GM12878 (cell line): ENCODE results near the gene MAPK8. TPM values are rescaled to one million over a fixed set of nuclear protein-coding genes. Genes with fewer than 3 reads are reported as not detected.

Experiments
- ATAC-seq: fragments of 200-7000 bp; cut with Tn5 transposase; 3 replicates; pipeline ENCODE4 v1.9.1; 2020; ENCODE audit warnings: mild to moderate bottlenecking, moderate library complexity
- BruUV-seq: library from RNA; stranded (reverse); fragments of 400-500 nt; replicated peaks from 2 replicates; lab custom pipeline; 2021; lab: Mats Ljungman, UMichigan
- CTCF ChIA-PET: fragments of 300-600 bp; sonication (Branson Sonifier 250); formaldehyde crosslinking; extraction: SDS; loops from one replicate; lab custom pipeline; 2021; ENCODE audit warnings: inconsistent platforms; lab: Yijun Ruan, JAX
- POLR2A ChIA-PET: fragments of 350-600 bp; formaldehyde crosslinking; extraction: SDS; loops from one replicate; lab custom pipeline; 2021; ENCODE audit warnings: inconsistent platforms; lab: Charles Lee
- RAD21 ChIA-PET: fragments of 300-600 bp; sonication (Branson Sonifier 250); formaldehyde crosslinking; loops from one replicate; lab custom pipeline; 2023; ENCODE audit warnings: antibody characterized with exemption; ENCODE audit not compliant: unreplicated experiment; lab: Charles Lee
- SMC1A ChIA-PET: fragments of 300-600 bp; sonication (Branson Sonifier 250); formaldehyde crosslinking; loops from one replicate; lab custom pipeline; 2023; ENCODE audit not compliant: unreplicated experiment, uncharacterized antibody; lab: Charles Lee
- DNase-seq: peaks from one replicate; pipeline ENCODE4 v3.0.0-alpha.2; 2011; ENCODE audit warnings: low read depth, low spot score
- FAIRE-seq: peaks from 3 replicates; lab custom pipeline; 2011; peaks lifted over from hg19 to GRCh38; lab: Jason Lieb, UNC
- H2AFZ ChIP-seq: 2 replicates; pipeline ENCODE4 v1.6.0; 2011; ENCODE audit warnings: low read depth, low read length, control low read depth; ENCODE audit not compliant: control insufficient read depth
- H3K27ac ChIP-seq: 2 replicates; pipeline ENCODE4 v1.5.1; 2011; ENCODE audit warnings: control low read depth; ENCODE audit not compliant: control insufficient read depth, insufficient read depth
- H3K27me3 ChIP-seq, 2 experiments: replicated peaks in 1 of 2; 2 replicates each; pipeline versions ENCODE4 v1.6.0 to v1.6.1; 2011; ENCODE audit warnings: low read length in 1 of 2; ENCODE audit not compliant: control insufficient read depth in 2 of 2, insufficient read depth in 2 of 2
- H3K36me3 ChIP-seq, 2 experiments: 2 replicates each; pipeline ENCODE4 v1.5.1; 2011; ENCODE audit warnings: low read length in 1 of 2; ENCODE audit not compliant: control insufficient read depth in 2 of 2, insufficient read depth in 2 of 2
- H3K4me1 ChIP-seq: 2 replicates; pipeline ENCODE4 v1.6.1; 2011; ENCODE audit warnings: mild to moderate bottlenecking, low read length, moderate library complexity, mixed read lengths; ENCODE audit not compliant: control insufficient read depth, insufficient read depth
- H3K4me2 ChIP-seq: 2 replicates; pipeline ENCODE4 v1.6.0; 2011; ENCODE audit warnings: control low read depth; ENCODE audit not compliant: control insufficient read depth, insufficient read depth
- H3K4me3 ChIP-seq: fragments of 200-600 bp; sonication (generic); 2 replicates; pipeline ENCODE4 v1.5.1; 2016
- H3K79me2 ChIP-seq: 2 replicates; pipeline ENCODE4 v1.6.0; 2011; ENCODE audit warnings: low read length; ENCODE audit not compliant: control insufficient read depth, insufficient read depth
- H3K9ac ChIP-seq: 2 replicates; pipeline ENCODE4 v1.8.0; 2011; ENCODE audit warnings: low read length, control low read depth, mixed read lengths; ENCODE audit not compliant: control insufficient read depth, insufficient read depth
- H3K9me3 ChIP-seq: replicated peaks from 3 replicates; pipeline ENCODE4 v1.5.1; 2011; ENCODE audit warnings: mild to moderate bottlenecking, low read length; ENCODE audit not compliant: control insufficient read depth, insufficient read depth
- H4K20me1 ChIP-seq: 2 replicates; pipeline ENCODE4 v1.6.0; 2011; ENCODE audit not compliant: control insufficient read depth, insufficient read depth
- DPF2 ChIP-seq: fragments of 450-650 bp; IDR thresholded peaks from 2 replicates; pipeline ENCODE4 v1.6.1; 2017; ENCODE audit warnings: mild to moderate bottlenecking
- SREBF1 ChIP-seq: IDR thresholded peaks from 2 replicates; pipeline ENCODE4 v1.6.1; 2012; ENCODE audit warnings: mild to moderate bottlenecking, low read length
- WGBS: methylation state at CpG from one replicate; pipeline ENCODE4 v1.1.6; 2016; ENCODE audit warnings: low lambda C conversion rate; ENCODE audit not compliant: insufficient replicate concordance, insufficient coverage; ENCODE audit errors: missing lambda C conversion rate; 5-methylcytosine and 5-hydroxymethylcytosine counted together
- in situ Hi-C: fragments of 300-500 bp; cut with MboI; formaldehyde crosslinking; loops from 9 replicates; pipeline ENCODE4 v1.14.3; 2018; ENCODE audit warnings: mixed read lengths
- intact Hi-C: fragments of 100-400 bp; cut with micrococcal nuclease; formaldehyde crosslinking; loops from one replicate; pipeline ENCODE4 v1.14.2; 2022; ENCODE audit not compliant: unreplicated experiment
- polyA plus RNA-seq, 11 experiments: library from polyadenylated mRNA; depleted of rRNA in 4 of 11; unstranded in 6 of 11; stranded (reverse) in 5 of 11; fragments of >200 nt; fragmentation: Nextera tagmentation in 4 of 11; fragmentation: Illumina TruSeq in 1 of 11; extraction: Ambion mirVana in 4 of 11; extraction: Trizol in 1 of 11; gene quantifications; 1 replicate in 1 of 11; 2 replicates in 10 of 11; pipeline versions ENCODE4 v1.2.1 to v1.2.3, GENCODE V29; 2011 to 2016; ENCODE audit warnings: inconsistent platforms in 2 of 11, missing spikeins in 2 of 11, low read depth in 1 of 11
- total RNA-seq, 4 experiments: library from RNA; depleted of rRNA in 3 of 4; stranded (reverse); fragments of >200 nt in 3 of 4; fragmentation: Illumina TruSeq in 1 of 4; extraction: Trizol in 1 of 4; gene quantifications; 2 replicates each; pipeline versions ENCODE4 v1.2.1 to v1.2.3, GENCODE V29; 2013 to 2021
- TF ChIP-seq, protein P1 (sequence below): fragments of 450-650 bp; IDR thresholded peaks from 2 replicates; pipeline ENCODE4 v1.6.1; 2018; ENCODE audit warnings: mild to moderate bottlenecking, low read depth, moderate library complexity; ENCODE audit not compliant: partially characterized antibody

MAPK8 gene
- total and polyA plus RNA-seq, 10 of the 15 experiments (the other 5 are each of a cell fraction or from before 2014, with no cell fraction given): 3.9 to 102 (median 40.0) TPM

DNA sequence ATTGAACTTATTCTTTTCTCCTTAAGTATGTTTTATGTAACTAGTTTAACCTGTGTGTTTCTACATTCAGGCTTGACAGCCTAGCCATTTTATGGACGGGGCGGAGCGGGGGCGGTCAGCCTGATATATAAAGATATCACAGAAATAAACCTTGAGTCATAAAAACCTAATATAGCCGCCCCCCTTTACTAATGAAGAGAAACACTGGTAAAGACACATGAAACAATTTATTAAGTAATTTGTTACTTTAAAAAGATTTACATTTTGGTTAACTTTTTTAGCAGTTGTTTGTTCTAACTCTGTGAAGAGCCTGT is 84.0 kb downstream of the MAPK8 start:
- Histone ChIP-seq H3K27me3 (no peaks in the 10 kb centered on the region), H2AFZ (no peak overlapping the region), H3K27ac (no peak overlapping the region), H3K9ac (no peak overlapping the region), H3K9me3 (no peaks in the 10 kb centered on the region), H3K4me2 (no peak overlapping the region), H3K36me3 (no peaks in the 10 kb centered on the region), H3K4me1 (peaks cover 6% of the 10 kb centered on the region; the same call in 1 of the 2 replicates), H3K4me3 (no peak overlapping the region), H4K20me1 (no peaks in the 10 kb centered on the region)
- POLR2A ChIA-PET: interaction anchor here (1.8 kb wide), 1 partner anchor 9 kb away, joined by 4 read pairs; no protein-coding TSS in a partner anchor
- in situ Hi-C loops: no loop called here
- FAIRE-seq: no peak
- WGBS: 77% methylated on average over 5 of the region's 5 CpGs
- SMC1A ChIA-PET: interaction anchor here (0.8 to 1.9 kb wide), 8 partner anchors 8 to 79 kb away, joined by 3 to 8 read pairs (median 4); no protein-coding TSS in a partner anchor
- RAD21 ChIA-PET: interaction anchor here (1.4 kb wide), 1 partner anchor 159 kb away, joined by 4 read pairs; no protein-coding TSS in a partner anchor
- BruUV-seq: no TSS peak
- TF ChIP-seq, protein P1, sequence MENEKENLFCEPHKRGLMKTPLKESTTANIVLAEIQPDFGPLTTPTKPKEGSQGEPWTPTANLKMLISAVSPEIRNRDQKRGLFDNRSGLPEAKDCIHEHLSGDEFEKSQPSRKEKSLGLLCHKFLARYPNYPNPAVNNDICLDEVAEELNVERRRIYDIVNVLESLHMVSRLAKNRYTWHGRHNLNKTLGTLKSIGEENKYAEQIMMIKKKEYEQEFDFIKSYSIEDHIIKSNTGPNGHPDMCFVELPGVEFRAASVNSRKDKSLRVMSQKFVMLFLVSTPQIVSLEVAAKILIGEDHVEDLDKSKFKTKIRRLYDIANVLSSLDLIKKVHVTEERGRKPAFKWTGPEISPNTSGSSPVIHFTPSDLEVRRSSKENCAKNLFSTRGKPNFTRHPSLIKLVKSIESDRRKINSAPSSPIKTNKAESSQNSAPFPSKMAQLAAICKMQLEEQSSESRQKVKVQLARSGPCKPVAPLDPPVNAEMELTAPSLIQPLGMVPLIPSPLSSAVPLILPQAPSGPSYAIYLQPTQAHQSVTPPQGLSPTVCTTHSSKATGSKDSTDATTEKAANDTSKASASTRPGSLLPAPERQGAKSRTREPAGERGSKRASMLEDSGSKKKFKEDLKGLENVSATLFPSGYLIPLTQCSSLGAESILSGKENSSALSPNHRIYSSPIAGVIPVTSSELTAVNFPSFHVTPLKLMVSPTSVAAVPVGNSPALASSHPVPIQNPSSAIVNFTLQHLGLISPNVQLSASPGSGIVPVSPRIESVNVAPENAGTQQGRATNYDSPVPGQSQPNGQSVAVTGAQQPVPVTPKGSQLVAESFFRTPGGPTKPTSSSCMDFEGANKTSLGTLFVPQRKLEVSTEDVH: no peak
- TF ChIP-seq SREBF1 (no peak), DPF2 (no peak)
- TF ChIP-seq, all 136 proteins: peak for 0
- CTCF ChIA-PET: interaction anchor here (1.1 to 1.7 kb wide), 3 partner anchors 9 to 27 kb away, joined by 3 to 6 read pairs (median 5); no protein-coding TSS in a partner anchor
- DNase-seq (no peak), ATAC-seq (no peak)
- H3K79me2 ChIP-seq: peaks cover 2% of the 10 kb centered on the region; the same call in 1 of the 2 replicates
- intact Hi-C loops: no loop called here
